H9 (cell line): ENCODE measurements around the gene CRY2. TPM values are rescaled to one million over a fixed set of nuclear protein-coding genes. Genes with fewer than 3 reads are reported as not detected.

Experiments
- DNase-seq: peaks from one replicate; pipeline ENCODE4 v3.0.0-alpha.2; 2017
- H2AFZ ChIP-seq: one replicate; pipeline ENCODE4 v1.6.1; 2013; ENCODE audit warnings: mild to moderate bottlenecking, low read length, control low read depth, moderate library complexity
- H2AK5ac ChIP-seq: 2 replicates; pipeline ENCODE4 v1.6.1; 2013; ENCODE audit warnings: low read length, control low read depth, mixed read lengths; ENCODE audit not compliant: insufficient read length
- H2BK120ac ChIP-seq: one replicate; pipeline ENCODE4 v1.6.1; 2013; ENCODE audit warnings: low read depth, mild to moderate bottlenecking, low read length, control low read depth, inconsistent platforms; ENCODE audit not compliant: poor library complexity, severe bottlenecking
- H2BK12ac ChIP-seq: 2 replicates; pipeline ENCODE4 v1.6.1; 2013; ENCODE audit warnings: low read length, control low read depth, mixed read lengths, low read depth; ENCODE audit not compliant: insufficient read length
- H2BK15ac ChIP-seq: 2 replicates; pipeline ENCODE4 v1.6.1; 2013; ENCODE audit warnings: low read depth, low read length, control low read depth
- H2BK20ac ChIP-seq: one replicate; pipeline ENCODE4 v1.6.1; 2013; ENCODE audit warnings: low read depth, mild to moderate bottlenecking, low read length, control low read depth, inconsistent platforms; ENCODE audit not compliant: poor library complexity, severe bottlenecking
- H2BK5ac ChIP-seq: 2 replicates; pipeline ENCODE4 v1.6.1; 2013; ENCODE audit warnings: low read length, control low read depth, mixed read lengths; ENCODE audit not compliant: insufficient read length
- H3K14ac ChIP-seq: 2 replicates; pipeline ENCODE4 v1.6.1; 2013; ENCODE audit warnings: low read length, control low read depth; ENCODE audit not compliant: insufficient read depth
- H3K18ac ChIP-seq: 2 replicates; pipeline ENCODE4 v1.6.1; 2013; ENCODE audit warnings: low read depth, mild to moderate bottlenecking, mixed read lengths, low read length, control low read depth; ENCODE audit not compliant: insufficient read length
- H3K23ac ChIP-seq: 2 replicates; pipeline ENCODE4 v1.6.1; 2013; ENCODE audit warnings: low read length, control low read depth, mixed read lengths, low read depth; ENCODE audit not compliant: insufficient read length
- H3K23me2 ChIP-seq: 2 replicates; pipeline ENCODE4 v1.6.1; 2013; ENCODE audit warnings: low read depth, mild to moderate bottlenecking, mixed read lengths, low read length, control low read depth; ENCODE audit not compliant: insufficient read length, poor library complexity, severe bottlenecking
- H3K27ac ChIP-seq: 2 replicates; pipeline ENCODE4 v1.5.1; 2013; ENCODE audit warnings: low read length, control low read depth, mixed read lengths, low read depth; ENCODE audit not compliant: insufficient read length
- H3K27me3 ChIP-seq: 2 replicates; pipeline ENCODE4 v1.6.1; 2013; ENCODE audit warnings: low read length, control low read depth, inconsistent platforms; ENCODE audit not compliant: insufficient read depth
- H3K4ac ChIP-seq: 2 replicates; pipeline ENCODE4 v1.6.1; 2013; ENCODE audit warnings: low read depth, mild to moderate bottlenecking, control low read depth, inconsistent platforms, low read length, moderate library complexity
- H3K4me1 ChIP-seq: 2 replicates; pipeline ENCODE4 v1.6.1; 2013; ENCODE audit warnings: low read length, control low read depth, inconsistent platforms; ENCODE audit not compliant: insufficient read depth
- H3K4me2 ChIP-seq: 2 replicates; pipeline ENCODE4 v1.6.1; 2013; ENCODE audit warnings: low read length, control low read depth, mixed read lengths; ENCODE audit not compliant: insufficient read length, insufficient read depth
- H3K56ac ChIP-seq: 2 replicates; pipeline ENCODE4 v1.6.1; 2013; ENCODE audit warnings: low read depth, mild to moderate bottlenecking, mixed read lengths, low read length, control low read depth; ENCODE audit not compliant: insufficient read length
- H3K79me1 ChIP-seq: 2 replicates; pipeline ENCODE4 v1.6.1; 2013; ENCODE audit warnings: low read depth, mild to moderate bottlenecking, moderate library complexity, low read length, control low read depth, inconsistent platforms; ENCODE audit not compliant: insufficient read depth, poor library complexity, severe bottlenecking
- H3K79me2 ChIP-seq: 2 replicates; pipeline ENCODE4 v1.6.1; 2013; ENCODE audit warnings: low read length, control low read depth, inconsistent platforms; ENCODE audit not compliant: insufficient read depth
- H3K9ac ChIP-seq: 2 replicates; pipeline ENCODE4 v1.6.1; 2013; ENCODE audit warnings: low read length, control low read depth, mixed read lengths; ENCODE audit not compliant: insufficient read length; ENCODE audit errors: extremely low read depth
- H3K9me3 ChIP-seq: one replicate; pipeline ENCODE4 v1.6.1; 2013; ENCODE audit warnings: low read depth, low read length, inconsistent platforms; ENCODE audit not compliant: control insufficient read depth
- H3T11ph ChIP-seq: one replicate; pipeline ENCODE4 v1.6.1; 2013; ENCODE audit warnings: mild to moderate bottlenecking, low read length, control low read depth, inconsistent platforms
- H4K20me1 ChIP-seq: one replicate; pipeline ENCODE4 v1.6.1; 2013; ENCODE audit not compliant: control insufficient read depth, insufficient read length, insufficient read depth
- H4K5ac ChIP-seq: 2 replicates; pipeline ENCODE4 v1.6.1; 2013; ENCODE audit warnings: low read depth, mild to moderate bottlenecking, mixed read lengths, low read length, control low read depth; ENCODE audit not compliant: insufficient read length
- H4K8ac ChIP-seq: replicated peaks from 2 replicates; pipeline ENCODE4 v1.6.1; 2013; ENCODE audit warnings: low read length, control low read depth, mixed read lengths, low read depth; ENCODE audit not compliant: insufficient read length
- H4K91ac ChIP-seq: 2 replicates; pipeline ENCODE4 v1.6.1; 2013; ENCODE audit warnings: low read depth, mild to moderate bottlenecking, moderate library complexity, mixed read lengths, low read length, control low read depth; ENCODE audit not compliant: insufficient read length
- H3K27ac Mint-ChIP-seq, 3 experiments: 2 replicates in 2 of 3; 3 replicates in 1 of 3; pipeline ENCODE4 v1.8.0; 2020 to 2021; ENCODE audit warnings: mixed read lengths in 3 of 3, mild to moderate bottlenecking in 1 of 3, moderate library complexity in 1 of 3
- H3K27me3 Mint-ChIP-seq: 2 replicates; pipeline ENCODE4 v1.8.0; 2021; ENCODE audit warnings: low read depth, mild to moderate bottlenecking, moderate library complexity, mixed read lengths
- H3K36me3 Mint-ChIP-seq, 3 experiments: 2 replicates in 2 of 3; 3 replicates in 1 of 3; pipeline ENCODE4 v1.8.0; 2020 to 2021; ENCODE audit warnings: low read depth in 3 of 3, mixed read lengths in 3 of 3; ENCODE audit not compliant: insufficient read depth in 1 of 3
- H3K4me1 Mint-ChIP-seq, 2 experiments: 2 replicates each; pipeline ENCODE4 v1.8.0; 2020; ENCODE audit warnings: mixed read lengths in 2 of 2
- H3K4me3 Mint-ChIP-seq, 2 experiments: 2 replicates in 1 of 2; 3 replicates in 1 of 2; pipeline ENCODE4 v1.8.0; 2020 to 2021; ENCODE audit warnings: mild to moderate bottlenecking in 2 of 2, mixed read lengths in 2 of 2, moderate library complexity in 1 of 2
- H3K9me3 Mint-ChIP-seq, 2 experiments: 2 replicates in 1 of 2; 3 replicates in 1 of 2; pipeline ENCODE4 v1.8.0; 2020; ENCODE audit warnings: mild to moderate bottlenecking in 2 of 2, mixed read lengths in 2 of 2, moderate library complexity in 1 of 2
- CTCF ChIP-seq: fragments of 200-600 bp; sonication (generic); conservative IDR thresholded peaks from 3 replicates; pipeline ENCODE4 v1.8.0; 2021; ENCODE audit warnings: antibody characterized with exemption, mild to moderate bottlenecking
- WGBS: extraction: QIAGEN DNeasy Blood & Tissue Kit; methylation state at CpG from one replicate; pipeline ENCODE4 v1.1.7; 2013; ENCODE audit warnings: missing lambda C conversion rate, low lambda C conversion rate, mixed read lengths; ENCODE audit not compliant: insufficient read length; ENCODE audit errors: extremely low coverage; 5-methylcytosine and 5-hydroxymethylcytosine counted together
- total RNA-seq: library from RNA; stranded (reverse); gene quantifications from 2 replicates; pipeline ENCODE4 v1.2.1, GENCODE V29; 2021

CRY2 gene
- total RNA-seq, 1 experiment from 2014 or later: 14.4 TPM

- no peak overlapping the region for H4K8ac ChIP-seq
- H4K20me1 ChIP-seq: no peaks in the 10 kb centered on the region
- no peak overlapping the region for H3K56ac ChIP-seq
- H3K23ac ChIP-seq: no peak overlapping the region
- H3K27me3 ChIP-seq: no peaks in the 10 kb centered on the region
- Mint-ChIP-seq H3K4me3 (no peak overlapping the region), H3K27ac (peak overlapping the region in 1 of 3 experiments; percentile 71; a peak in 3 of 7 replicates), H3K9me3 (no peaks in the 10 kb centered on the region), H3K27me3 (no peaks in the 10 kb centered on the region), H3K36me3 (peaks cover 1 to 21% (median 4%) of the 10 kb centered on the region in 3 experiments; a peak in 4 of 7 replicates), H3K4me1 (peaks cover 25 to 26% of the 10 kb centered on the region in 2 experiments)
- DNase-seq: no peak
- no peaks in the 10 kb centered on the region for H3K9me3 ChIP-seq
- no peak overlapping the region for H3K4me2 ChIP-seq
- H4K91ac ChIP-seq: no peak overlapping the region
- H2BK12ac ChIP-seq: no peak overlapping the region
- H3K18ac ChIP-seq: no peak overlapping the region
- H3K4ac ChIP-seq: no peak overlapping the region
- H3K9ac ChIP-seq: no peak overlapping the region
- no peaks in the 10 kb centered on the region for H3K23me2 ChIP-seq
- no peaks in the 10 kb centered on the region for H3K79me1 ChIP-seq
- no peak overlapping the region for H4K5ac ChIP-seq
- H2BK15ac ChIP-seq: no peak overlapping the region
- H3T11ph ChIP-seq: no peak overlapping the region
- no peak overlapping the region for H2AFZ ChIP-seq
- no peak overlapping the region for H2BK20ac ChIP-seq
- no peaks in the 10 kb centered on the region for H3K79me2 ChIP-seq
- TF ChIP-seq CTCF: no peak
- H3K27ac ChIP-seq: no peak overlapping the region
- no peak overlapping the region for H2BK5ac ChIP-seq
- H2BK120ac ChIP-seq: no peak overlapping the region
- no peak overlapping the region for H2AK5ac ChIP-seq
- no CpG with 5 or more reads among the region's 8 CpGs for WGBS
- H3K14ac ChIP-seq: no peak overlapping the region
- peaks cover 2% of the 10 kb centered on the region; the same call in 1 of the 2 replicates for H3K4me1 ChIP-seq
These were observed 29.9 kb downstream of the CRY2 start for GRCh38 chr11:45877221-45877620.
